GM12878 (cell line): ENCODE results near the gene NPDC1. TPM values are rescaled to one million over a fixed set of nuclear protein-coding genes. Genes with fewer than 3 reads are reported as not detected.
A peak's percentile ranks its signal among the peaks of the same experiment; 100 is the strongest.

Source experiments
- ATAC-seq: fragments of 200-7000 bp; cut with Tn5 transposase; 3 replicates; pipeline ENCODE4 v1.9.1; 2020; ENCODE audit warnings: mild to moderate bottlenecking, moderate library complexity
- BruUV-seq: library from RNA; stranded (reverse); fragments of 400-500 nt; replicated peaks from 2 replicates; lab custom pipeline; 2021; lab: Mats Ljungman, UMichigan
- CTCF ChIA-PET: fragments of 300-600 bp; sonication (Branson Sonifier 250); formaldehyde crosslinking; extraction: SDS; loops from one replicate; lab custom pipeline; 2021; ENCODE audit warnings: inconsistent platforms; lab: Yijun Ruan, JAX
- POLR2A ChIA-PET: fragments of 350-600 bp; formaldehyde crosslinking; extraction: SDS; loops from one replicate; lab custom pipeline; 2021; ENCODE audit warnings: inconsistent platforms; lab: Charles Lee
- RAD21 ChIA-PET: fragments of 300-600 bp; sonication (Branson Sonifier 250); formaldehyde crosslinking; loops from one replicate; lab custom pipeline; 2023; ENCODE audit warnings: antibody characterized with exemption; ENCODE audit not compliant: unreplicated experiment; lab: Charles Lee
- SMC1A ChIA-PET: fragments of 300-600 bp; sonication (Branson Sonifier 250); formaldehyde crosslinking; loops from one replicate; lab custom pipeline; 2023; ENCODE audit not compliant: unreplicated experiment, uncharacterized antibody; lab: Charles Lee
- DNase-seq: peaks from one replicate; pipeline ENCODE4 v3.0.0-alpha.2; 2011; ENCODE audit warnings: low read depth, low spot score
- FAIRE-seq: peaks from 3 replicates; lab custom pipeline; 2011; peaks lifted over from hg19 to GRCh38; lab: Jason Lieb, UNC
- H2AFZ ChIP-seq: 2 replicates; pipeline ENCODE4 v1.6.0; 2011; ENCODE audit warnings: low read depth, low read length, control low read depth; ENCODE audit not compliant: control insufficient read depth
- H3K27ac ChIP-seq: 2 replicates; pipeline ENCODE4 v1.5.1; 2011; ENCODE audit warnings: control low read depth; ENCODE audit not compliant: control insufficient read depth, insufficient read depth
- H3K27me3 ChIP-seq, 2 experiments: replicated peaks in 1 of 2; 2 replicates each; pipeline versions ENCODE4 v1.6.0 to v1.6.1; 2011; ENCODE audit warnings: low read length in 1 of 2; ENCODE audit not compliant: control insufficient read depth in 2 of 2, insufficient read depth in 2 of 2
- H3K36me3 ChIP-seq, 2 experiments: 2 replicates each; pipeline ENCODE4 v1.5.1; 2011; ENCODE audit warnings: low read length in 1 of 2; ENCODE audit not compliant: control insufficient read depth in 2 of 2, insufficient read depth in 2 of 2
- H3K4me1 ChIP-seq: 2 replicates; pipeline ENCODE4 v1.6.1; 2011; ENCODE audit warnings: mild to moderate bottlenecking, low read length, moderate library complexity, mixed read lengths; ENCODE audit not compliant: control insufficient read depth, insufficient read depth
- H3K4me2 ChIP-seq: 2 replicates; pipeline ENCODE4 v1.6.0; 2011; ENCODE audit warnings: control low read depth; ENCODE audit not compliant: control insufficient read depth, insufficient read depth
- H3K4me3 ChIP-seq: fragments of 200-600 bp; sonication (generic); 2 replicates; pipeline ENCODE4 v1.5.1; 2016
- H3K79me2 ChIP-seq: 2 replicates; pipeline ENCODE4 v1.6.0; 2011; ENCODE audit warnings: low read length; ENCODE audit not compliant: control insufficient read depth, insufficient read depth
- H3K9ac ChIP-seq: 2 replicates; pipeline ENCODE4 v1.8.0; 2011; ENCODE audit warnings: low read length, control low read depth, mixed read lengths; ENCODE audit not compliant: control insufficient read depth, insufficient read depth
- H3K9me3 ChIP-seq: replicated peaks from 3 replicates; pipeline ENCODE4 v1.5.1; 2011; ENCODE audit warnings: mild to moderate bottlenecking, low read length; ENCODE audit not compliant: control insufficient read depth, insufficient read depth
- H4K20me1 ChIP-seq: 2 replicates; pipeline ENCODE4 v1.6.0; 2011; ENCODE audit not compliant: control insufficient read depth, insufficient read depth
- CBFB ChIP-seq: IDR thresholded peaks from 2 replicates; pipeline ENCODE4 v1.6.1; 2016; ENCODE audit warnings: antibody characterized with exemption, low read depth
- CREB1 ChIP-seq: IDR thresholded peaks from 2 replicates; pipeline ENCODE4 v1.6.1; 2012; ENCODE audit warnings: low read depth, mild to moderate bottlenecking, inconsistent platforms
- CREM ChIP-seq: IDR thresholded peaks from 2 replicates; pipeline ENCODE4 v1.6.1; 2014; ENCODE audit warnings: antibody characterized with exemption, low read depth
- EGR1 ChIP-seq, 2 experiments: IDR thresholded peaks; 1 replicate in 1 of 2; 2 replicates in 1 of 2; pipeline ENCODE4 v1.6.1; 2011 to 2012; ENCODE audit warnings: low read depth in 2 of 2, low read length in 2 of 2, borderline replicate concordance in 1 of 2, mild to moderate bottlenecking in 1 of 2, moderate library complexity in 1 of 2
- HDAC2 ChIP-seq: fragments of 200-600 bp; sonication (generic); IDR thresholded peaks from 2 replicates; pipeline ENCODE4 v1.6.1; 2017
- KLF5 ChIP-seq: fragments of 450-650 bp; IDR thresholded peaks from 2 replicates; pipeline ENCODE4 v1.6.1; 2014; ENCODE audit warnings: mild to moderate bottlenecking; ENCODE audit not compliant: partially characterized antibody
- NKRF ChIP-seq: fragments of 450-650 bp; conservative IDR thresholded peaks from 2 replicates; pipeline ENCODE4 v1.6.1; 2017; ENCODE audit warnings: mild to moderate bottlenecking, moderate library complexity
- PKNOX1 ChIP-seq: fragments of 450-650 bp; IDR thresholded peaks from 2 replicates; pipeline ENCODE4 v1.6.1; 2016; ENCODE audit warnings: mild to moderate bottlenecking
- REST ChIP-seq: IDR thresholded peaks from 2 replicates; pipeline ENCODE4 v1.6.1; 2012; ENCODE audit warnings: mild to moderate bottlenecking, low read depth, low read length
- RFX5 ChIP-seq: IDR thresholded peaks from 2 replicates; pipeline ENCODE4 v1.6.1; 2011; ENCODE audit warnings: low read depth, low read length, improper control_type of control experiment
- SP1 ChIP-seq: IDR thresholded peaks from one replicate; pipeline ENCODE4 v1.6.1; 2011; ENCODE audit warnings: low read depth, low read length
- YY1 ChIP-seq: IDR thresholded peaks from 2 replicates; pipeline ENCODE4 v1.6.1; 2011; ENCODE audit warnings: low read depth, mild to moderate bottlenecking, low read length
- ZBTB40 ChIP-seq: fragments of 450-650 bp; IDR thresholded peaks from 2 replicates; pipeline ENCODE4 v1.6.1; 2016; ENCODE audit warnings: mild to moderate bottlenecking, moderate library complexity, borderline replicate concordance
- WGBS: methylation state at CpG from one replicate; pipeline ENCODE4 v1.1.6; 2016; ENCODE audit warnings: low lambda C conversion rate; ENCODE audit not compliant: insufficient replicate concordance, insufficient coverage; ENCODE audit errors: missing lambda C conversion rate; 5-methylcytosine and 5-hydroxymethylcytosine counted together
- in situ Hi-C: fragments of 300-500 bp; cut with MboI; formaldehyde crosslinking; loops from 9 replicates; pipeline ENCODE4 v1.14.3; 2018; ENCODE audit warnings: mixed read lengths
- intact Hi-C: fragments of 100-400 bp; cut with micrococcal nuclease; formaldehyde crosslinking; loops from one replicate; pipeline ENCODE4 v1.14.2; 2022; ENCODE audit not compliant: unreplicated experiment
- polyA plus RNA-seq, 11 experiments: library from polyadenylated mRNA; depleted of rRNA in 4 of 11; unstranded in 6 of 11; stranded (reverse) in 5 of 11; fragments of >200 nt; fragmentation: Nextera tagmentation in 4 of 11; fragmentation: Illumina TruSeq in 1 of 11; extraction: Ambion mirVana in 4 of 11; extraction: Trizol in 1 of 11; gene quantifications; 1 replicate in 1 of 11; 2 replicates in 10 of 11; pipeline versions ENCODE4 v1.2.1 to v1.2.3, GENCODE V29; 2011 to 2016; ENCODE audit warnings: inconsistent platforms in 2 of 11, missing spikeins in 2 of 11, low read depth in 1 of 11
- total RNA-seq, 4 experiments: library from RNA; depleted of rRNA in 3 of 4; stranded (reverse); fragments of >200 nt in 3 of 4; fragmentation: Illumina TruSeq in 1 of 4; extraction: Trizol in 1 of 4; gene quantifications; 2 replicates each; pipeline versions ENCODE4 v1.2.1 to v1.2.3, GENCODE V29; 2013 to 2021

NPDC1 gene
- total and polyA plus RNA-seq, 10 of the 15 experiments (the other 5 are each of a cell fraction or from before 2014, with no cell fraction given) = 0.04 to 1.7 (median 0.77) TPM; not detected in 2

- in situ Hi-C loops (no loop called here), intact Hi-C loops (no loop called here)
- ATAC-seq = peak; percentile 76
- Histone ChIP-seq H3K4me2 (no peak overlapping the region), H4K20me1 (no peaks in the 10 kb centered on the region), H3K27me3 (no peaks in the 10 kb centered on the region), H2AFZ (no peak overlapping the region), H3K36me3 (no peaks in the 10 kb centered on the region), H3K79me2 (no peaks in the 10 kb centered on the region), H3K9me3 (no peaks in the 10 kb centered on the region; the same call in 2 of the 3 replicates), H3K4me3 (no peak overlapping the region), H3K27ac (no peak overlapping the region), H3K9ac (no peak overlapping the region), H3K4me1 (no peaks in the 10 kb centered on the region)
- CTCF ChIA-PET = interaction anchor here (1.1 to 1.4 kb wide), 2 partner anchors 42 to 103 kb away, joined by 3 read pairs; no protein-coding TSS in a partner anchor
- SMC1A ChIA-PET = no interaction called here
- no peak for DNase-seq
- RAD21 ChIA-PET = no interaction called here
- 56% methylated on average over 24 of the region's 30 CpGs for WGBS
- POLR2A ChIA-PET = interaction anchor here (1.0 kb wide), 1 partner anchor 211 kb away, joined by 4 read pairs; no protein-coding TSS in a partner anchor
- FAIRE-seq = peak; percentile 89
- no TSS peak for BruUV-seq
- TF ChIP-seq YY1 (no peak), ZBTB40 (no peak), HDAC2 (no peak), RFX5 (no peak), PKNOX1 (no peak), SP1 (peak; percentile 55), KLF5 (no peak), REST (no peak), NKRF (no peak), CREM (no peak), CREB1 (no peak), CBFB (no peak), EGR1 (IDR thresholded peaks at IDR 0.05; ENCODE audit: borderline replicate concordance in 1 of 2, low read depth in 2 of 2, low read length in 2 of 2) (peak in 1 of 2 experiments; percentile 34; a peak in 1 of 3 replicates)
These were observed 23.9 kb downstream of the NPDC1 start for GRCh38 chr9:137021979-137022661.
